Stimulated activated CD4-positive, alpha-beta T cell treated with anti-CD3 and anti-CD28 coated beads, Interleukin-4, amount 100 ng/mL, for 48 hours (primary cell): Measurements from ENCODE around the gene B3GNT5.

Experiments used
- DNase-seq, 2 donors: peaks; one replicate each; pipeline ENCODE4 v3.0.0-alpha.2; 2020; ENCODE audit warnings: low read depth in 2 of 2

Gene B3GNT5

GRCh38 chr3:183252973-183253527 lies at the start of gene B3GNT5:
Gene B3GNT5, plus strand, starts transcription at chr3:183253253. Its CDS starts 16,546 bp downstream, at chr3:183269799.
- peak in 1 of 2 donors; percentile 38 for DNase-seq

- DNase-seq, result no peak
These were observed 49.4 kb upstream of the B3GNT5 start for GRCh38 chr3:183203670-183204069.

- no peak for DNase-seq
These were observed 44.8 kb upstream of the B3GNT5 start for GRCh38 chr3:183208260-183208659.

GRCh38 chr3:183208800-183209199 lies 44.3 kb upstream of the B3GNT5 start:
- DNase-seq, result no peak

GRCh38 chr3:183210341-183210740 lies 42.7 kb upstream of the B3GNT5 start:
- no peak for DNase-seq

- DNase-seq, result peak in 1 of 2 donors; percentile 27
These were observed 42.2 kb upstream of the B3GNT5 start for GRCh38 chr3:183210862-183211341.

- DNase-seq, result no peak
These were observed 41.7 kb upstream of the B3GNT5 start for GRCh38 chr3:183211352-183211751.

- no peak for DNase-seq
These were observed 41.0 kb upstream of the B3GNT5 start for GRCh38 chr3:183212096-183212495.

- DNase-seq, result no peak
These were observed 40.5 kb upstream of the B3GNT5 start for GRCh38 chr3:183212565-183212964.

- DNase-seq, result no peak
These were observed 39.4 kb upstream of the B3GNT5 start for GRCh38 chr3:183213415-183214276.

GRCh38 chr3:183214277-183214612 lies 38.8 kb upstream of the B3GNT5 start:
- no peak for DNase-seq

GRCh38 chr3:183215591-183216202 lies 37.4 kb upstream of the B3GNT5 start:
- DNase-seq, result no peak

GRCh38 chr3:183217548-183218332 lies 35.3 kb upstream of the B3GNT5 start:
- DNase-seq, result no peak

GRCh38 chr3:183218826-183219225 lies 34.2 kb upstream of the B3GNT5 start:
- no peak for DNase-seq

GRCh38 chr3:183220828-183221227 lies 32.2 kb upstream of the B3GNT5 start:
- no peak for DNase-seq

GRCh38 chr3:183222631-183223235 lies 30.3 kb upstream of the B3GNT5 start:
- no peak for DNase-seq

GRCh38 chr3:183224180-183224970 lies 28.7 kb upstream of the B3GNT5 start:
- DNase-seq, result peak; percentile 16 to 24

- DNase-seq, result no peak
These were observed 26.6 kb upstream of the B3GNT5 start for GRCh38 chr3:183226333-183226890.

GRCh38 chr3:183227586-183227985 lies 25.5 kb upstream of the B3GNT5 start:
- DNase-seq, result no peak

- DNase-seq, result no peak
These were observed 23.9 kb upstream of the B3GNT5 start for GRCh38 chr3:183229178-183229577.
